ENCODE data around the gene SLAMF8.
A peak's percentile ranks its signal among the peaks of the same experiment; 100 is the strongest.

The SLAMF8 gene

DNA sequence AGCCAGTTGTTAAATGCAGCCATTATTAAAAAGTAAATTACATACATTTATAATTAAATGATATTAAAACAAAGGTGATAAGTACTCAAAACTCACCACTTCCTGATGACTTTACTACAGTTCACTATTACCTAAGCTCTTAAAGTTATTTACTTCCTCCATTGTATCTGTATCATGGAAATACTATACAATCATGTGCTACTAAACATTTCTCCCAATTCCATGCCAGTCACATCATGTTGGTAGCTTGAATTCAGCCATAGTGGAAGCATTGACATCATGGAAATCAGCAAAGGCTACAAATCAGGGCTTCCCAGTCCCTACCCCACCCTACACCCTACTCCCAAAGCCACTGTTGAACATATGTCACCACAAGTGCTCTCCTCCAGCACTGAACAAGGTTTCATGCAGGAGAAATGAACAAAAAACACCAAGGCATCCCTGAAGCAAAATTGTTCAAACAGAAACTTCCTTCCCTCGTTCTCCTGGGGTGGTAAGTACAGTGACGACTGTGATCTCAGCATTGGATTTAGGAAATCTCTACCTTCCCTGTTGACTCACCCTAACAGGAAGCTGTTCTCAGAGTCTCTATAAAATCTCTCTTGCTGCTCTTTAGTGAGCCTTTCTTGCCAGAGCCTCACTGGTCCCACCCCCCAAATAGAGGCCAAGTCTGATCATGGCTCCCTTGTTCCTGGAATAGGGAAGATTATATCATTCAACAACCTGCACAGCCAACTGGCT, 23.1 kb downstream of the SLAMF8 start:
- no peak for DNase-seq

DNA sequence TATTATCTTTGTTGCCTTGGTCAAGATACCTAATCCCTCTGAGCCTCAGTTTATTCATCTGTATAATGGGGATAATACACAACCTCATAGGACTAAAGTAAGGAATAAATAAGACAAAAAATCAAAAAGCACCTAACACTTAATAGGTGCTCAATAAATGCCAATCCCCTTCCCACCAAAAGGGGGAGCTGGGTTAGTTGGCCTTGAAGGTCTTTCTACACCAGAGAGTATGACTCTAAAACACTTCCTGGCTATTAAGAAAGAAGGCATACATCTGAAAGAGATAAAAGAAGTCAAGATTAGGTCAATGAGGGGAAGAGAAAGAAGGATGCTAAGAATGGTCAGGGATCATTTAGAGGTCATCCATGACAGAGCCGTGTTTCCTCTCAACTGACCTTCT, 24.7 kb downstream of the SLAMF8 start:
- no peak for DNase-seq

DNA sequence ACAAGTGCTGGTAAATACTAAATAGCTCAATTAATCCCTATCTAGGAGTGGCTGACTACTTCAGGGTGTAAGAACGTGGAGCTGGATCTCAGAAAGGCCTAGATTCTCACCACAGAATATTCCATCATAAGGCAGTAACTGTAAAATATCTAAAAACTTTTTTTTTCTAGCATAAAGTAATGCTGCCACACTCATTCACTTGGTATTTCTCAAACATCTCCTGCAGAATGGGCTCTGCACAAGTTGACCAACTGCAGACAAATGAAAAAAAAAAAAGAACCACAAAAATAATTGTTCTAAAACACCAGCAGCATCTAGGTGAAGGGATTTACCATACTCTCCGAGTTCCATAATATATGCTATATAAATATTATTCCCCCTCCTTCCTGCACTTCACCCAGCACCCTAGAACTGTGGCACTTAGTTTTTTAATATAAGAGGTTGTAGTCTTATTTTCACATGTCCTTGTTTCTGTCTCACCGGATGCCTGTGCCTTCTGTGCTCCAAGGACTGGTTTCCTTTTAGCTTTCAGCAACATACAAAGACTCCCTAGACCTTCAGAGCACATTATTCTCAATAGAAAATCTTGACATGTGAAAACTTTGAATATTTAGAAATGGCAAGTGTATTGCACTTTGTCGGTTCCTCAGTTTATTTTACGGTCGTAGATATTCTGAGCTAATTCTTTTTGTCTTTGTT, 26.9 kb downstream of the SLAMF8 start:
- DNase-seq = no peak

DNA sequence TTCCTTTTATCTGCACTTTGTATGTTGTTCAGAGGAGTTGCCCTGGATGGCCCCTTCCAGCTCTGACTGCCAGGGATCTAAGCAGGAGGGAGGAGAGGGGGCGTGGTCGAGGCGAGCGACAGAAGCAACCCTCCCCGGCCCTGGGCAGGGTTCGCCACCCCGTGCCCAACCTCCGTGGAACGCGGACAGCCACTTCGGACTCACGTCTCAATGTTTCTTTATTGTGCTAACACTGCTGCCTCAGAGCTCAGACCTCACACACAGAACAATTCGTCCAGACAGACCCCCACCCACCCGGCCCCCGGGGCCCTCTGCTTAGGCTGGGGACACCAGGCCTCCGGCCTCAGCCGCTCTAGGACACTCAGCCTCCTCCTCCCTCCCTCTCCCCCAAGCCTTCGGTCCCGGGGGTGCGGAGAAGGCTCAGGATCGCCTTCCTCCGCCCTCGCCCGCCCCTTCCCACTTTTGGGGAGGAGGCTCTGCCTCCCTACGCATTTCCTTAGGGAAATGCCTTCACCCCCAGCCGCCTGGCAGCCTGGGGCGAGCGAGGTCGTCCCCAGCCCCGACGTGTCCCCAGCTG, 27.5 kb downstream of the SLAMF8 start:
- DNase-seq = no peak

DNA sequence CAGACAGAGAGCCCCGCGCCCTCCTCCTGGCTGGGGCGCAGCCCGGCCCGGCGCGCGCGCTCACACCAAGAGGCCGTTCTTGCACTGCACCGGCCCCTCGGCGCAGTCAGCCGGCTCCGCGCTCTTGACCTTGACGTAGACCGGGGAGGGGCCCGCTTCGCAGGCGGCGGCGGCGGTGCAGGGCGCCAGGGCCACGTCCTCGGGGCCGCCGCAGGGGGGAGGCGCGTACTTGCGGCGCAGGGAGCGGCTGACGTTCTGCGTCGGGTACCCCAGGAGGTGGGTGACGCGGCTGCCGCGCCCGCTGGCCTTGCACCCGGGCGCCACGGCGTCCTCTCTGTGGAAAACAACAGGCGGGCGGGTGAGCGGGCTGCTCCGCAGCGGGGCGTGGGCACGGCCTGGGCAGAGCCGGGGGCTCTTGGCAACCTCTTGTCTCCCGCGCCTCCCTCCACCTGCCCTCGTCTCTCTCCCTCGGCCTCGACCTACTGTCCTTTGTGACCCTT, 28.1 kb downstream of the SLAMF8 start:
- peak; percentile 80 for DNase-seq

DNA sequence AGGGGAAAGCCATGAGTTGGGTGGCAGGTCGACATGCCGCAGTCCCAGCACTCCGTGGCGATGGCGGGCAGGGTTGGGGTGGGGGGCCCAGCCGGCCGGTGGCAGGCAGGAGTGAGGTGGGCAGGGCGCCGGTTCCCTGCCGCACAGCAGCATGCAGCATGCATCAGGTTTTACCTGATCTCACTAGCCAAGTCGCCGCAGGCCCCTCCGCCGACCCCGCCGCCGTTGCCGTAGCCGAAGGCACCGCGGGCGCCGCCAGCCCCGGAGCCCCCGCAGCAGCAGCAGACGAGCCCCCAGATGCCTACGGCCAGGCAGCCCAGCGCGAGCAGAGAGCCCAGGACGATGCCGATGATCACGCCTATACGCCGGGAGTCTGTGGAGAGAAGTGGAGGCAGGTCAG, 29.0 kb downstream of the SLAMF8 start:
- no peak for DNase-seq

DNA sequence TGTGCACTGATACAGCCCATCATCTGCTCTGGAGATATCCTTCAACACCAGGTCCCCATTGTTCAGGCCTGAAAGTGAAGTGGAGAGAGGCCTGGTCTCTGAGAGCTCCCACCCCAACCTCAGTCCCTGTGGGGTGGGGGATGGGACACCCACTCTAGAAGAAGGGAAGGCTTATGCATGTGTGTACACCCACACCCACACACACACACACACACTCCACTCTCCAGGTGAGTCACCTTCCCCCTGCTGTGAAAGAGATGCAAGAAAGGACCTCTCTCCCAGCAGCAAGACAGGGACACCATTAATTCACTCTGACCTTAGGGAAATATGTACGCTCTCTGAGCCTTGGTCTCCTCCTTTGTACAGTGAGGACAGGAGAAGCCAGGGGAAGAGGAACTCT, 29.9 kb downstream of the SLAMF8 start:
- DNase-seq = no peak

DNA sequence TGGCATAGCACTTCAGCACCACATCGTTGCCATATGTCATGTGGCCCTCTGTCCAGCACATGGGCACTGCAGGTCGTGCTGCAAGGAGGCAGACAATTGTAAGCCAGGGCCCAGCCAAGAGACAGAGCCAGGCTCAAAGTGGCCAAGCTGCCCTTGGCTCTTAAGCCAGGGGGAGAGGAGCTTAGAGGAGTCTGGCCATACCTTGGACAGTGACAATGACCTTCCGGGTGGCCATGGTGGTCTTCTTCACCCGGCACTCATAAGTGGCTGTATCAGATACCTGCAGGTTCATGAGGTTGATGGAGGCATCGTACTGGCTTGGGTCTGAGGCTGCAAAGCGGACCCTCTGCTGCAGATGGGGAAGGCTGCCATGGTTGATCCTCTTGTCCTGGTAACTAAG, 31.2 kb downstream of the SLAMF8 start:
- no peak for DNase-seq

DNA sequence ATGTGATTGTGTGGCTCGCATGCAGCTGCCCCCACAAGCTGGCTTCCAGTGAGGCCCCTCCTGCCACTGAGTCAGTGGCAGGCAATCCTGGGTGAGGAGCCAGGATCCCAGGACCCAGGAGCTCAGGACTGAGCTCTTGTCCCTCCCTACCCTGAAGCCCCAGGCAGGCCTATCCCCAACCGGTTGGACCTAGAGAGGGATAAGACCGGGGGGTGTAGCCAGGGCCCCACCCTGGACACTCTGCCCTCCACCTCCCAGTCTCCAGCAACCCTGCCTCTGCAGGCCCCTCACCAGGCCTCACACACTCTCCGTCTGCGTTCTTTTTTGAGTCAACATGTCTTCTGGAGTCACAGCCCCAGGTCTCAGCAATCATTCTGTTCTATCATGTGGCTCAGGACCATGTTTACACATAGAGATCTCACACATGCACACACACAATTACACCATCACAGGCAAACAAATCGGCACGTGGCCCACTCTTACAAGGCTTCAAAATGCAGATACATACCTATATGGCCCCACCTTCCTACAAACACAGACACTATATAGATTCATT, 33.2 kb downstream of the SLAMF8 start:
- DNase-seq = no peak

DNA sequence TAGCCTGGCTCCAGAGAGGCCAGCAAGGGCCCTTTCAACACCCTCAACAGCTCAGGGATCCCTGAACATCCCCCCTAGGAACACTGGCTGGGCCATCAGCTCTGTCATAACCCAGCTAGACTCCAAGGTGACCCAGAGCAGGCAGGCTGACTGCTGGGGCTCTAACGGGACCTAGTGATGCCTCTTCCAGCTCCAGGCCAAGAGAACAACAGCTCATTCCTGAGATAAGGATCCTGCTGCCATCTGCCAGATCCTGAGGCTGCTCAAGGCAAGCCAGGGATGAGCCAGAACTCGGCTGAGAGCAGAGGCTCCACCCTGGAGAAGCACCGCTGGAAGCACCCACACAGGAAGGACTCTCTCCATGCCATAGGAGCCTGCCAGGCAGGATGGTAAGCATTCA, 33.8 kb downstream of the SLAMF8 start:
- DNase-seq = no peak

DNA sequence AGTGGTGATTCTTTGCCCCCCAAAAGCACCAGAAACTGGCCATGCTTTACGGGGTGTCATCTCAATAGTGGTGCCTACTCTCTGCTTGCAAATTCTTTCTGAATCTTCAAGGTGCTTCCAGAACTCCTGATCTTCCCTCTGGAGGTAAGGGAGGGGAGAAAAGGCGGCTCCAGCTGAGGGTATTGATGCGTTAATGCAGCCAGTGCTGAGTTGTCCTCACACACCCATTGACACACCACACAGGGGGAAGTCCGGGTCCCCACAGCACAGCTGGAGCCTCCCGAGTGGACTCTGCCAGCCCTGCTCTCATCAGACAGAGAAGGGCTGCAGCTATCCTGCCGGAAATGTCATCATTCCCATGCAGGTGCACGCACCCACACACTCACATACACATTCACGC, 34.5 kb downstream of the SLAMF8 start:
- DNase-seq = no peak

DNA sequence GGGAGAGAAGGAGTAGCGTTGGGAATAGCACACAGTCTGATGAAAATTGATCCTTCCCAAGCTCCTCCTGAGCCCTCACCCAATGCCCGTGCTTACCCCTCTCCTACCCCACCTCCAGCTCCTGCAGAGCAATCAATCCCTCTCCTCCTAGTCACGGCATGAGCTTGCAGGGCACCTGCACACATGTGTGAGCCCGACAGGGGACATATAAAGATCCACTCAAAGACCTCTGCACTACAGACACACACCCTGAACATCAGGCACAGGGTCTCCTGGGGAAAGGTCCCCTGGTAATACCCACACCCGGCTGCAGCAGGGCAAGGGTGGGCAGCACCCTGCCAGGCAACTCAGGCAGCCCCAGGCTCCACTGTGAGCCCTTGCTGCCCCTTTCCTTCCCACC, 35.4 kb downstream of the SLAMF8 start:
- DNase-seq = no peak

DNA sequence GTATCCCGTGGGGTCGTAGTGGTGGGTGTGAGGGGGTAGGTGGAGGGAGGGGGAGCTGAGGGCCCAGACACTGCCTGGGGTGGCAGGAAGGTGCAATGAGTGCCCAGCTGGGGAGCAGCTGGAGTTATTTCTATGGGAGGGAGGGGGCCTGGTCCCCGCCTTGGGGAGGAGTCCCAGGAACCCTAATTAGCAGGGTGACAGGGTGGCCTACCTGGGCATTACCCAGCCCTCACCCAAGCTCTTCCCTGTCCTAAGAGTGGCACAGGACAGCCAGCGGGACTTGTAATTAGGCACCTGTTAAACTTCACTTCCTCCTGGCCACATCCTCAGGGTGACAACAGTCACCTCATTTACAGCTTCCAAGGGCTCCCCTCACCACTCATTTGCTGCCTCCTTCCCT, 35.9 kb downstream of the SLAMF8 start, which contains the start of gene VSIG8:
VSIG8 (minus strand) TSS at position 101 of the 400 bp plus-strand sequence. CDS start 136 bp downstream, outside the sequence.
- no peak for DNase-seq

DNA sequence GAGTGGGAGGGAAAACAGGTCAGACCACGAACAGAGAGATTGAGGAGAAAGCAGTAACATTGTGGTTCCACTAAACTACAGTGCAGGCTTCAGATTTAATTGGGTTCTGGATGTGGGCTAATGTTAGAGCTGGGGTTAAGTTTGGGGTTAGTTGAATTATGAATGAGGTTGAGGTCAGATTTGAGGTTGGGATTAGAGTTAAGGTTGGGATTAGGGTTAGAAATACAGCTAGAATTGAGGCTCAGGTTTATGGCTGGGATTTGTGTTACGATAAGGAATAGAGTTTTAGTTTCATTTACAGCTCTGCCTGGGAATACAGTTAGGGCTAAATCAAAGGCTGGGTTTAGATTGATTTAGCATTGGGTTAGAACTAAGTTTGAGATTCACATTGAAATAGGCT, 37.6 kb downstream of the SLAMF8 start:
- DNase-seq = no peak

DNA sequence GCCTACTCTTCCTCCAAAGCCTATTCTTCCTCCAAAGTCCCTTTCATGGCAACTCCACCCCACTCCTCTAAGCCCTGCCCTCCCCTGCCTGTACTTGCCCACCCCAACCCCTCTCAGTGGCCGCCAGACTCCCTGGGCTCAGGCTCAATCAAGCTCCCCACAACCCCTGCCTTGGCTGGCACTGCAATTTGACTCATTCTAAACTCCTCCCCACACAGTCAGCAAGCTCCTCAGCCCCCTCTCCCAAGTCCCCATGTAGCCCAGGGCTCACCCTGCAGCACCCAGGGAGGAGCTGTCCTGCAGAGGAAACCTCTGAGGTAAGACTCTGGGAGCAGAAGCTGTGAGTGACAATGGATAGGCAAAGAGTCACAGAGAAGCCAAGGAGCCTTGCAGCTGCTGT, 39.4 kb downstream of the SLAMF8 start:
- no peak for DNase-seq

DNA sequence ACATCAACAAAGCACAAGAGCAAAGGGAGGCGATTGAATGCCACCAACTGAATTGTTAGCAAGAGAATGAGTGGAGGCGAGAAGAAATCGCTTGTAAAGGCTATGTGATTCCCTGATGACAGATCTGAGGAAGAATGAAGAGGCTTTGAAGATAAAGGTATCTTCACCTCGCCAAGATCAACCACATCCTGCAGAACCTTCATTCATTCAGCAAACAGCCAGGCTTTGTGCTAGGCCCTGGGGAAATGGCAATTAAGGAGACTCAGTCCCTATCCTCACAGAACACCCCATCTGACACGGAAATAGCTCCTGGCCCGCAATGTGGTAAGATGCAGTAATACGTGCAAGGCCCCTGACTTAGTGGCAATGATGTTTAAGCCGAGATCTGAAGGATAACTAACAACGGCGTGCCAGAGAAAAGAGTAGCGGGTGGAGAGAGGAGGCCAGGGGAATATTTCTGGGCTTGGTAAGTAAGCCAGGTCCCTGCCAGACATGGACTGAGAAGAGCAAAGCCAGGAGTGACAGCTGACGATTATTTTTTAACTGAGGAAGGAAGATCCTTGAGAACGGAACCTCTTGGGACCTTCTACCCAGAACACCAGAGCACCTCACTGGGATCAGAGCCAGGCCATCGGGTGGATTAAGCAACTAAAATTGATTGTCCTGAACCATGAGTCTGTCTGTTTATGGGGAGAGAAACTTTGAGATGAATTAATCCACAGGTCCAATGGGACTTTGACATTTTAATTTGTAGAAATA, 40.4 kb downstream of the SLAMF8 start:
- DNase-seq = no peak

DNA sequence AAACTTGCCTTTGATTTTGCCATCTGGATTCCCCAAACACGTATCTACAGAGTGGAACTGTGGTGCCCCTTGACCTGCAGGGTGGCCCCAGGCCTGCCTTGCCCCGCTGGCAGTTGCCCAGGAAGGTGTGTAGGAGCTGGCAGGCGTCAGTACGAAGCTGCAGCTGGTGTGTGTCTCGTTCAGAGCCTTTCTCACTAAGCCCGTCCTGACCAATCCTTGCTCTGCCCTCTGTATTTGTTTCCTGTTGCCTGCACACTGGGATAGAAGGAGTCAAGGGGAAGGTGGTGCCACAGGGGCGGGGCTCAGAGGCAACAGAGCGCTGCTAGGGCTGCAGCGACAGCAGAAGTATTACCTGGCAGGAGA, 41.0 kb downstream of the SLAMF8 start:
- DNase-seq = no peak

DNA sequence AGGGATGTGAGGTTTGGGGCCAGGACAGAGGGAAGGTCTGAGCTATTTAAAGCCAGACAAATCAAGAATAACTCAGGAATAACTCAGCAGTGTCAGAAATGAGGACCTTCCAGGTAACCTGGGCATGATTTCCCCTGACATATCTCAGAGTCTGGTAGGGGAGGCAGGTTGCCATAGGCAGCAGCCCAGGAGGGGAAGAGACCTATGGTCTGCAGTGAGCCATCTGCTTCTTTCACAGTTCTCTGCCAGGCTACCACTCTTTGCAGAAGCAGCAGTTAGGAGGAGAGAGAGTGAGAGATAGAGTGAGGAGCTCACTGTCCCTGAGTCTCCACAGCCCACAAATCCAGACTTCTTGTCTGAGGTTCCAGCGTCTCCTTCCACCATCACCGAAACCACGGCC, 42.1 kb downstream of the SLAMF8 start:
- no peak for DNase-seq

DNA sequence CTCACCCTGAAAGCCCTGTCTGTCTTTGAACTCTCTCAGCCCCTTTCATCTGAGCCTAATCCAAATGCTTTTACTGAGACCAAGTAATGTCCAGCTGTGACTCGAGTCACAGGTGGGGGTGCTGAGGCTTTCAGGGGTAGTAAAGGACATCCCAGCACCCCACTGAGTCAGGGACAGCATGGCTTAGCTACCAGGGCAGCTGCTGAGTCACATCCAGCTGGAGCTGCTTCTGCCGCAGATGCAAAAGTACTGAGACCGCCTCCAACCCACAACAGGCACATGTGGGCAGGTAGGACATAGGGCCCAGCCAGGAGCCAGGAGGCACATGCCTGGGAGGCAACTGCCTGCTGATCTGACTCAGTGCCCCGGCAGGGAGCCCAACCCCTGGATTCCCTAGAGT, 42.5 kb downstream of the SLAMF8 start:
- DNase-seq = no peak

DNA sequence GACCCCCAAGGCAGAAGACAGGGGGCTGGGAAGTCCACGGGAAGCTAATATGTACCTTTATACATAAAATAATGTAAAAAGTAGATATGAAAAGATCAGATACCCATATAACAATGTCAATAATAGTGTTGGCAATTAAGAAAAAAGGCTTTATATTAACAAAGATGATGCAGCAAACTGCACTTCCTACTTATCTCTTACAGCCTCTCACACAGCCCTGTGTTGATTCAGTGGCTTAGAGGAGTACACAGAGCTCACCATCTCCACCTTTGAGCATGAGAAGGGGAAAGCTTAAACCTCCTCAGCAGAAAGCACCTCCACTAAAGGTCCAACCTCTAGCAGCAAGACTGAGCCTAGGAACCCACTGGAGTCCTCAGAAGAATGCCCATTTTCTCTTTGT, 42.9 kb downstream of the SLAMF8 start:
- DNase-seq = no peak

DNA sequence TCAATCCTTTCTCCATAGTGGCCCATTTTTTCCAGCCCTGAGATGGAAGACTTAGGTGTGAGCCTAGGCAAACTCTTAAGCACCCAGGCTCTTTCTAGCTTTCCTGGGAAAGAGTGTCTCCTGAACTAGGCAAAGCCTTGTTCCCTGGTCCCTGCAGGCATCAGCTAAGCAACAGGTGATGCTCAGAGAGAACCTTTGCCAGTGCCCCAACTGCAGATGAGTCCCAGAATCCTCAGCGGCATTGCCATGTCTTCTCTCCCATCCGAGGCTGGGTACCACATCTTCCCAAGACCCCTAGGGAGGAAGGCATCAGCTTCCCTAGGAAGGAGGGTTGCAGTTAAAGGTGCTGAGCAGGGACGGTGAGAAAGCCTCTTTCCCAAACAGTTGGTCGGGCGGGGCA, 44.0 kb downstream of the SLAMF8 start:
- no peak for DNase-seq

DNA sequence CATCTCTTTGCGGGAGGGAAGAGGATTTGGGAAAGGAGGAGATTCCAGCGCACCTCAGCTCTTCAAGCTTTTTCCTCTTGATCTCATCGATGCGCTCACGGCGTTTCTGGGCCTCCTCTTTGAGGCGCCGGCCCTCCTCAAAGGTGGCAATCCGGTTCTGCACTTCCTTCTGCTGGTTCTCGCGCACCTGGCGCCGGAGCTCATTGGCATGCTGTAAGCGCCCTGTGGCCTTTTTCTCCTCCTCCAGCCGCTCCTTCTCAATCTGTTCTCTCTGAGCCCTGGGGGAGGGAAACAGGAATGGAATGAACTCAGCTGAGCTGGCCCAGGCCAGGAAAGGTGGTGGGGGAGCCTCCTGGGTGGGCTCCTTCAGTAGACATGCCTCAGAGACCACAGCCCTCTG, 46.2 kb downstream of the SLAMF8 start:
- DNase-seq = no peak

DNA sequence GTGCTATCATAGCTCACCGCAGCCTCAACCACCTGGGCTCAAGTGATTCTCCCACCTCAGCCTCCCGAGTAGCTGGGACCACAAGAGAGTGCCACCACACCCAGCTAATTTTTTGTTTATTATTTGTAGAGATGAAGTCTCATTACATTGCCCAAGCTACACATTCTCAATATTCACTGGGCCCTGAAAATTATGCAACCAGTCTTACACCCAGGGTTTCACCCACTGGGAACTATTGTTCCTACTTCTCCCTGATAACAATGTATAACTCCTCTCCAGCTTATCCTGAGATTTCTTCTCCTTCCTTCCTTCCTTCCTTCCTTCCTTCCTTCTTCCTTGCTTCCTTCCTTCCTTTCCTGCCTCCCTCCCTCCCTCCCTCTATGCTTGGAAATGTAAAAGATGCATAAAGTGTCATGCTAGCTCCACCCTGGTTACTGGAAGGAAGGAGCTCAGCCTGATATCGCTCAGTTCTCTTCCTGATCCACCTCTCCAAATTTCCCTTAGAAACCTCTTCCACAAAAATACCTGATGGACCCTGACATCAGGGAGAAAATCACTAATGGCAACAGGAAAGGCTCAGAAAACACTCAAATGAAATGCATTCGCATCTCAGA, 47.0 kb downstream of the SLAMF8 start:
- no peak for DNase-seq
